IPS-18c (cell line): Measurements from ENCODE around the gene TNS4.

ENCODE experiments used
- H3K4me3 ChIP-seq: 2 replicates; pipeline ENCODE4 v1.7.0; 2013; ENCODE audit warnings: low read depth, mild to moderate bottlenecking, low read length, moderate library complexity; ENCODE audit not compliant: insufficient read depth
- H3K9me3 ChIP-seq: one replicate; pipeline ENCODE4 v1.6.1; 2013; ENCODE audit warnings: mild to moderate bottlenecking, low read length, moderate library complexity; ENCODE audit not compliant: control insufficient read depth, insufficient read depth

TNS4 gene

DNA sequence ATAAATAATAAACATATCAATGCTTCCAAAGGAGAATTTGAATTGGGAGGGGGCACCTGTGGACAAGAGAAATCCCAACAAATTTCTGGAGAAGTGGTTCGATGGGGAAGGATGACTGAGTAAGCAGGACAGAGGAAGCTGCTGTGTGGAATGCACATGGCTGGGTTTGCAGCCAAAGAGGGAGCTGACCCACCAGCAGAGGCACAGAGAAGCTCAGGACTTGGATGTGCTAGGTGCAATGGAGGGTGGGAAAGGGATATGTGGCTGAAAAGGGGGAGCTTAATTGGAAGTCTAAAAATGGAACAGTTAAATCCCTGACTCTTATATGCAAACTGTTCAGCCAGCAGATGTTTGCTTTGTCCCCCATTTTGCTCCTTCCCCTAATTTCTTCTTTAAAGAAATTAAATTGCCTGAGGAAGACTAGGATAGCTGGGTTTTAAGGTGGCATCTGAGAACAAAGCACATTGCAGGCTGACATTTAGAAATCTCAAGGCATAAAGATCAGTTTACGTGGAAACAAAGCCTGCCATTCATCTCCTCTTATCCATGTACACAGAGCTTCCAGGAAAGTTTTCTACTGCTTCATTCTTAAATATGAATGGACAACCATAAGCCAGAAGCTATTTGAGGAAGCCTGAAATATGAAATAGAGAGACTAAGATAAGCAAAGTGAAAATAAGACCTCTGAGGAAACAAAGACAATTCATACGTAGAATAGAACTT is 23.0 kb upstream of the TNS4 start:
- H3K9me3 ChIP-seq = no peaks in the 10 kb centered on the region

DNA sequence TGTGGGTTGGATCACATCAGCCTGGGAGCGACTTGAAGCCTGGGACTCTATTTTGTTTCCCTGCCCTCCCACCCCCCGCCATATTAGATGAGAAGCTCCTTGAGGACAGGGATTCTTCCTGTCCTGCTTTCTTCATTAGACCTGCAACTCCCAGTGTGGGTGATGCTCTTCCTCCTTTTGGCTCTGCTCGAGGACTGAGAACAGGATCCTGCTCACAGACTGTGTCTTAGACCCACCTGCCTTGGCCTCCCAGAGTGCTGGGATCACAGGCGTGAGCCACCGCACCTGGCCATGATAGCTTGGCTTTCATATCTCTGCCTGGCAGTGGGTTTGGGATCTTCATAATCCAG is 21.5 kb upstream of the TNS4 start:
- H3K4me3 ChIP-seq = no peak overlapping the region

More for the DNA sequence above, 23.0 kb upstream of the TNS4 start:
- no peak overlapping the region for H3K4me3 ChIP-seq

DNA sequence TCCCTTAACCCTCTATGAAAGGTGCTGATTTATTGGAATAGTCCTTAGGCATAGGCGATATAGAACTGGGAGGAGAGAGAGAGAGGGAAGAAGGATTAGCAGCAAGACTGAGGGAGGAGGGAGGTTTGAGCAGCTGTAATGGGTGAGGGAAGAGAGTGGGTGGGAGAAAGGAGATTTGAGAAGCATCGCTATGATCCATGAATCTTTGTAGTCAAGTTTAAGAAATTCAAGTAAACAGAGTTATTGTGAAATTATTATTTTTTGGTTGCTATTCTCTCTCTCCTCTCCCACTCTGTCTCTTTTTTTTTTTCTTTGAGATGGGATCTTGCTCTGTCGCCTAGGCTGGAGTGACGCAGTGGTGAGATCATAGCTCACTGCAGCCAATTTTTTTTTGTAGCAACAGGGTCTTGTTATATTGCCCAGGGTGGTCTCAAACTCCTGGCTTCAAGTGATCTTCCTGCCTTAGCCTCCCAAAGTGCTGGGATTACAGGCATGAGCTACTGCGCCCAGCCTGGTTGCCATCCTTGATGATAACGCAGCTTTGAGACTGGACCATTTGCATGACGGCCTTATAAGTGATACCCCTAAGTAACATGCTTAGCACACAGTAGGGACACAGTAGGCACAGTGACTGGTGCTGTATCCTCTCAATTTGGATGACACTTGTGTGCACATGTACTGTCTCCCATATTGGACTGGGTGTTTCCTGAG is 21.0 kb upstream of the TNS4 start:
- H3K9me3 ChIP-seq = no peaks in the 10 kb centered on the region

More for the DNA sequence above, 21.5 kb upstream of the TNS4 start:
- no peaks in the 10 kb centered on the region for H3K9me3 ChIP-seq

GRCh38 chr17:40520991-40521453 is 19.6 kb upstream of the TNS4 start:
- H3K4me3 ChIP-seq = no peak overlapping the region
- no peaks in the 10 kb centered on the region for H3K9me3 ChIP-seq

More for the DNA sequence above, 21.0 kb upstream of the TNS4 start:
- H3K4me3 ChIP-seq = no peak overlapping the region

DNA sequence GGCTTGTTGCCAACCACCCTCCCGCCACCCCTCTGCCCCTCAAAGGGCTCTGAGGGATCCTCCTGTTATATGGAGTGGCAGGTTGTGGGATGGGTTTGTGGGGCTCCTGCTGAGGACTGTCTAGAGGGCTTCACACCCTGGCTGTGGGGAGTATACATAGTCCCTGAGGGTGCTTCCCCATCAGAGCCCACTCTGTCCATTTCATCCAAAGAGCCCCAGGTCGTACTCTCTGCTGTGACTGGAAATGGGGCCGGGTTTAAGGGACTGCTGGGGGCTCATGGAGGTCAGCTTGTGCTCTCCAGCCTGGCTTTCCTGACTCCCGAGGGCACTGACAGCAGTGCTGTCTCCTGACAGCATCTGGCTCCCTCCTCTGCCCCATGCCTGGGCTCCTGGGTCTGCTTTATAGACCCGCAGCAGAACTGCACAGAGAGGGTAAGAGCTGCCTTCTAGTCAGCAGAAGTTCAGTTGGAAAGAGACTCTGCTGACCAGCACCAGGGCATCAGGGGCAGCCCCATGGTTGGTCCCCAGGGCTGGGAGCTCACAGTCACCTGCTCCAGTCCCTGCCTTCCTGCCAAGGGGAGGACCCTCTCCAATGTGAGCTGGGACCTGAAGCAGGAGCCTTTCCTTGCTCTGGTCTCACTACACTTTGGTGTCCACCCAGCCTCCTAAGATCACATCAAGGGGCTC is 17.8 kb upstream of the TNS4 start:
- Histone ChIP-seq H3K9me3 (no peaks in the 10 kb centered on the region), H3K4me3 (no peak overlapping the region)

DNA sequence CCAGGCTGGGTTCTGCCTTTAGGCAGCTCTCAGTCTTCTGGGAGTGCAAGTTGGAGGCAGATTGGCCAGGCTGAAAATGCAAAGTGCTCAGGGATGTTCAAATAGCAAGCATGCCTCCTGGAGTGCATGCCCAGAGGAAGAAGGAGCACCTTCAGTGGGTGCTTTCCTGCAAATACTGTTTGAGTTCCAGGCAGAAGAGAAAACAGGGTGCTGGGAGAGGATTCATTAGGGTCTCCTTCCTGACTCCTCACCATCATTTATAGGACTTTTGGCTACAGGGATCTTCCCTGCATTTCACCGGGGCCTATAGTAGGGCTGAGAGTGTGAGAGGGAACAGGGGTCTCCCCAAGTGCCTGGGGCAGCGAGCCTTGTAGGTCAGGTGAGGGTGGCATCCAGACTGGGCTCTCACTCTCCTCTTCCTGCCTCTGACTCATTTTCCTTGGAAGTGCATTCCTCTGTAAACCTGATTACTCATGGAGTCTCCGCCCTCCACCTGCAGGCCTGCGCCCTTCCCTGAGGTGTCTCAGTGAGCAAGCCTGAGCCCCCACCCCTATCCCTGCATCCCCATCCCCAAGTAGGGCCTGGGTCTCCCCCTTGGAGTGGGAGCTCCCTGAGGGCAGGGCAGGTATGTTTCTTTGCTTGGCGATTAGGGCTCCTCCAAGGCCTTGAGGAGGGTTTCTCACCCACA is 17.1 kb upstream of the TNS4 start:
- H3K4me3 ChIP-seq = no peak overlapping the region
- H3K9me3 ChIP-seq = no peaks in the 10 kb centered on the region

DNA sequence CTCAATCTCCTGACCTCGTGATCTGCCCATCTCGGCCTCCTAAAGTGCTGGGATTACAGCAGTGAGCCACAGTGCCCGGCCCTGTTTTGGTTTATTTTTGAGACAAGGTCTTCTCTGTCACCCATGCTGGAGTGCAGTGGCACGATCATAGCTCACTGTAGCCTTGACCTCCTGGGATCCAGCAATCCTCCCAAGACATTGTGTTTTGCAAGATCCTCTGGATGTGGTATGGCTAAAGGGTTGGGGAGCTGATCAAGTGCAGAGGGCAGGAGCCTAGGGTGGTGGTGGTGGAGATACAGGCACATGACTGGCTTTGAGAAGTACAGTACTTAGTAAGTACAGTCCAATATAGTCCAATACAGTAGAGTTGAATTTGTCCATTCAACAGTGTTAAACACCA is 16.6 kb upstream of the TNS4 start:
- H3K9me3 ChIP-seq = no peaks in the 10 kb centered on the region
- H3K4me3 ChIP-seq = no peak overlapping the region

GRCh38 chr17:40517286-40517662 is 15.9 kb upstream of the TNS4 start:
- no peak overlapping the region for H3K4me3 ChIP-seq

GRCh38 chr17:40516581-40517285 is 15.3 kb upstream of the TNS4 start:
- Histone ChIP-seq H3K4me3 (no peak overlapping the region), H3K9me3 (no peaks in the 10 kb centered on the region)

More at GRCh38 chr17:40517286-40517662, 15.9 kb upstream of the TNS4 start:
- no peaks in the 10 kb centered on the region for H3K9me3 ChIP-seq

DNA sequence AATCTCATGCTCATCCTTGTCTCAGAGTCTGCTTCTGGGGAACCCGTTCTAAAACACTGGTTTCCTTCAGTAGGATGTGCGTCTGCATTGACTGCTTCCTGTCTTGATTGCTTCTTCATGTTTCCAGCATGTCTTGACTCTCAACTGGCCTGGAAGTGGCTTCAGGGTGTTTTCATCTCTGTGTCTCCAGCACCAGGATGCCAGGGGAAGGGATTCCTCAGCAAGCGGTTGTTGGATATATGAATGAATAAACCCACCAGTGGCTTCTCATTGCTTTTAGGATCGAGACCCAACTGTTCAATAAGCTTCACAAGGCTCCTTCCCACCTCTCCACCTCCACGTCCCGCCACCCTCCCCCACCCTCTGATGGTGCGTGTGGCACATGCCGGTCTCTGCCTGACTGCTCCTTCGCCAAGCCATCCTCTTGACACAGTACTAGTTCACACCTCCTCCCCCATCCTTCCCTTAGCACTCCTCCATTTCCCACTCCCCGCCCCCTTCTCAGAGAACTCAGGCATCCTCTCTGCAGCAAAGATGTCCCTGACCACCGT is 14.1 kb upstream of the TNS4 start:
- Histone ChIP-seq H3K4me3 (no peak overlapping the region), H3K9me3 (no peaks in the 10 kb centered on the region)

- Histone ChIP-seq H3K9me3 (no peaks in the 10 kb centered on the region), H3K4me3 (no peak overlapping the region)
Measured at GRCh38 chr17:40515011-40515410, 13.6 kb upstream of the TNS4 start.

DNA sequence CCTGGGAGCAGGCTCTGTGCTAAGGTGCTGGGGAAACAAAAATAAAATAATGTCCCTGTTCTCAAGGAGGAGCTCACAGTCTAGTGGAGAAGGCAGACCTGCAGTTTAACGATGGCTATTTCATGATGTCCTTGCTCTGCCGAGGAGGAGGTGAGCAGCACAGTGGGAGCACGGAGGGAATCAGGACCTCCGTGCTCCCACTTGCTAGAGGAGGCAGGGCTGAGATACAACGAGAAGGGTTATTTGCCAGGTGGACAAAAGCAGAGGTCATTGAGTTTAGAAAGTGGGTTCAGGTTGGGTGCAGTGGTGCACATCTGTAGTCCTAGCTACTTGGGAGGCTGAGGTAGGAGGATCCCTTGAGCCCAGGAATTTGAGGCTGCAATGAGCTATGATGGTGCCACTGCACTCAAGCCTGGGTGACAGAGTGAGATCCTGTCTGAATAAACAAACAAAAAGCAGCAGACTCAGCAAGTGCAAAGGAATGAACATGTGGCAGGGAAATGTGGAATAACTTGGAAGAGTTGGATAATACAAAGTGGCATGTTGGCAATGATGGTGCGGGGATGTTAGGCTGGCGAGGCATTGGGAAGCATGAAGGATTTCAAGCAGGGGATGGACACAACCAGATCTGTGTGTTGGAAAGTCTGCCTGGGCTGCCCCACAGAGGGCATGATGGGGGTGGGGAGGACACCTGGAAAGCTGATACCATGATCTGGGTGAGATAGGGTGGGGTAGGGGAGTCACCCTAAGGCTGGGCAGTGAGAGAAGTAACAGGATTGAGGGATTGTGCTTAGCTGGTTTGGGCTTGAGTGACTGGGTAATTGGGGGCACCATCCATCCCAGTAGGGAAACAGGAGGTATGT is 12.8 kb upstream of the TNS4 start:
- no peaks in the 10 kb centered on the region for H3K9me3 ChIP-seq
- H3K4me3 ChIP-seq = no peak overlapping the region

DNA sequence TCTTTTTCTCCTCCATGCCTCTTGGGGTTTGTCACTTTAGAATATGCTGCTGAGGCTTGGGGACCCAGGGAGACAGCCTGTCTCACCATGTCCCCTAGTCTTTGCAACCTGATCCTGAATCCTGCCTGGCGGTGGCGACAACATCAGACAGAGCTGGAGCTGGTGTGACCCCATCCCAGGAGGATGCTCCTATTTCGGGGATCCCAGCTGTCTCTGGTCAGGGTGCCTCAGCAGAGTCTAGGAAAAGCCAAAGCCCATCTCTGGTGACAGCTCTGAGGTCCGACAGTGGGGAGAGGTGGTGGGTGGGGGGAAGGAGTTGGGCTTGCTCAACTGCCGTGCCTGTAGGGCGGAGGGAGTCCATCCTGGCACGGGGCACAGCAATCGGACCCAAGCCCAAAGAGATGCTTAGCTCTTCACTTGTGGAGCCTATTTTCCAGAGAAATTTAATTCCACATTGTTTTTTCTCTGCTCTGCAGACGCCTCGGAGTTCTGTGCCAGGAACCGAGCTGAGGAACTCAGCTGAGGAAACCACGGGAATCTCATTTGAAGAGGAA is 10.3 kb upstream of the TNS4 start:
- Histone ChIP-seq H3K4me3 (no peak overlapping the region), H3K9me3 (no peaks in the 10 kb centered on the region)

DNA sequence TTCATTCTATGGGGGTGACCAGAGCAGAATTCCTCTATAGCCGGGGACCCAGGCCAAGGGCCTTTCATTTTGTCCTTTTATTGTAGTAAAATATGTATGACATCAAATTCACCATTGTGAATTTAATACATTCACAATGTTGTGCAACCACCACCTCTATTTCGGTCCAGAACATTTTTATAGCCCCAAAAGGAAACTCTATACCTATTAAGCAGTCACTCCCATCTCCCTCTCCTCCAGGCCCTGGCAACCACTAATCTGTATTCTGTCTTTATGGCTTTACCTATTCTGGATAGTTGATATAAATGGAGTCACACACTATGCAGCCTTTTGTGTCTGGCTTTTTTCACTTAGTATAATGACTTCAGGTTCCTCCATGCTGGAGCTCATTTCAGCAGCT is 9.7 kb upstream of the TNS4 start:
- H3K9me3 ChIP-seq = no peaks in the 10 kb centered on the region

DNA sequence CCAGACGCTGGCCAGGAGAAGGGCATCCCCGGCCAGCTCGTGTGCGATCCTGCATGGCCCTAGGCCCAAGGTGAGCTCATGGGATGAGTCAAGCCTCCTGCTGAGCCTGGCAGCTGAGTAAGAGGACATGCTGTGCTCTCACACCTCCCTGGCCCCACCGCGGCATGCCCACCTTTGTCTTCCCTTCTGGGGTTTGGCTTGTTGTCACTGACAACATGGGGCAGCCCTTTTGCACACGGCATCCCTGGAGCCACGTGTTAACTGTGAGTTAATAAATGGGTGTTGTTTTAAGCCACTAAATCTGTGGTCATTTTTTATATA is 8.9 kb upstream of the TNS4 start:
- H3K4me3 ChIP-seq = no peak overlapping the region
- no peaks in the 10 kb centered on the region for H3K9me3 ChIP-seq

More for the DNA sequence above, 9.7 kb upstream of the TNS4 start:
- no peak overlapping the region for H3K4me3 ChIP-seq
